ENCODE results near the gene G0S2.

DNA sequence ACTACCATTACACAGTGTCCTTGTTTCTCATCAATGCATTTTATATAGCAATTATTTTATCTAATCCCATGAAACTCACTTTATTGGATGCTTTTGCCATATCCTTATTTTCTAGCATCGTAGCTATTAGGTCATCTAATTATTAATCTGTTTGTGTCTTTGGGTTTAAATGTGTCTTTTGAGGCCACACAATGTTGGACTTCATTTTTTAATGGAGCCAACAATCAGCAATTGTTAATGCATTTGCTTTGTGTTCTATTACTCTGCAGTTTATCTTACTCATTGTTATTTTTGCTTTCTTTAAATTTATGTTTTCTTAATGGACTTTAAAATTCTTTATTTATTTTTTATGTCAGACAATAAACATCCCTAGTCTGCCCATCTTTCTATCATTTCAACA, 27.6 kb downstream of the G0S2 start:
- TF ChIP-seq POLR2AphosphoS5 (IDR thresholded peaks at IDR 0.05; ENCODE audit: low read depth, low read length) (no peak), POLR2A (IDR thresholded peaks at IDR 0.05; ENCODE audit: low read depth, low read length) (no peak), TAF1 (IDR thresholded peaks at IDR 0.05; ENCODE audit: borderline replicate concordance, low read depth, low read length) (no peak)

All from GM12892 (cell line).